HL-60 (cell line): ENCODE data around the gene TMEM238L.

ENCODE experiments used
- DNase-seq, 2 experiments: peaks; one replicate each; pipeline ENCODE4 v3.0.0-alpha.2; 2010 to 2020; ENCODE audit warnings: low read depth in 1 of 2, low spot score in 1 of 2
- H3K27ac ChIP-seq: fragments of 250-450 bp; sonication (Bioruptor Pico); replicated peaks from 2 replicates; pipeline ENCODE4 v1.5.1; 2020; ENCODE audit warnings: mild to moderate bottlenecking, moderate library complexity
- H3K27me3 ChIP-seq: fragments of 250-450 bp; sonication (Bioruptor Pico); 2 replicates; pipeline ENCODE4 v1.5.1; 2021; ENCODE audit warnings: mild to moderate bottlenecking, moderate library complexity; ENCODE audit not compliant: insufficient read depth, poor library complexity, severe bottlenecking
- H3K4me3 ChIP-seq: replicated peaks from 2 replicates; pipeline ENCODE4 v1.5.1; 2011; ENCODE audit warnings: mild to moderate bottlenecking, control low read depth, low read length; ENCODE audit not compliant: insufficient read depth
- GABPA ChIP-seq: IDR thresholded peaks from 2 replicates; pipeline ENCODE4 v1.6.1; 2012; ENCODE audit warnings: low read depth
- POLR2AphosphoS5 ChIP-seq: IDR thresholded peaks from 2 replicates; pipeline ENCODE4 v1.6.1; 2012; ENCODE audit warnings: low read depth
- SPI1 ChIP-seq: IDR thresholded peaks from 2 replicates; pipeline ENCODE4 v1.6.1; 2012; ENCODE audit warnings: low read depth, mild to moderate bottlenecking, borderline replicate concordance
- TF ChIP-seq, protein P1 (sequence below): IDR thresholded peaks from one replicate; pipeline ENCODE4 v1.5.1; 2011; ENCODE audit warnings: low read length, control low read depth, inconsistent platforms; ENCODE audit not compliant: insufficient read depth
- TF ChIP-seq, protein P2 (sequence below): IDR thresholded peaks from 2 replicates; pipeline ENCODE4 v1.6.1; 2012; ENCODE audit warnings: low read depth; ENCODE audit not compliant: insufficient replicate concordance

The TMEM238L gene

DNA sequence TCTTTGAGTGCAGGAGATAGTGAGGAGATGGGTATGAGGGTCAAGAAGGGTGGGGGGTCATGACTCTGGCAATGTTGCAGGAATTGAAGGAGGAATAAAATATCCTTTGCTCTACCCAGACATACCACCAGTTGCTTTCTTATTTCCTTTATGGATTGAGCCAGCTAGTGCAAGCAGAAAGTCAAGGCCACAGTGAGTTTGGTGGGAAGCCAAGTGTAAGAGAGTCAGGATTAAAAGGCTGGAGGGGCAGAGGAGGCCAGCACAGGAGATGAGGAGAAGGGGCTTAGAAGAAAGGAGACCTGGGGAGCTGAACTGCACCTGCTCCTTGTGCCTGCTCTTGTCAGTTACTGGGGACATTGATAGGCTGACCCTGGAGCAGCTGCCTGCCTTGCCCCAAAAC, 17.9 kb upstream of the TMEM238L start:
- Histone ChIP-seq H3K27ac (no peak overlapping the region), H3K27me3 (no peaks in the 10 kb centered on the region), H3K4me3 (no peak overlapping the region)
- DNase-seq = no peak
- TF ChIP-seq GABPA (no peak), SPI1 (no peak), POLR2AphosphoS5 (no peak)
- TF ChIP-seq, protein P1, sequence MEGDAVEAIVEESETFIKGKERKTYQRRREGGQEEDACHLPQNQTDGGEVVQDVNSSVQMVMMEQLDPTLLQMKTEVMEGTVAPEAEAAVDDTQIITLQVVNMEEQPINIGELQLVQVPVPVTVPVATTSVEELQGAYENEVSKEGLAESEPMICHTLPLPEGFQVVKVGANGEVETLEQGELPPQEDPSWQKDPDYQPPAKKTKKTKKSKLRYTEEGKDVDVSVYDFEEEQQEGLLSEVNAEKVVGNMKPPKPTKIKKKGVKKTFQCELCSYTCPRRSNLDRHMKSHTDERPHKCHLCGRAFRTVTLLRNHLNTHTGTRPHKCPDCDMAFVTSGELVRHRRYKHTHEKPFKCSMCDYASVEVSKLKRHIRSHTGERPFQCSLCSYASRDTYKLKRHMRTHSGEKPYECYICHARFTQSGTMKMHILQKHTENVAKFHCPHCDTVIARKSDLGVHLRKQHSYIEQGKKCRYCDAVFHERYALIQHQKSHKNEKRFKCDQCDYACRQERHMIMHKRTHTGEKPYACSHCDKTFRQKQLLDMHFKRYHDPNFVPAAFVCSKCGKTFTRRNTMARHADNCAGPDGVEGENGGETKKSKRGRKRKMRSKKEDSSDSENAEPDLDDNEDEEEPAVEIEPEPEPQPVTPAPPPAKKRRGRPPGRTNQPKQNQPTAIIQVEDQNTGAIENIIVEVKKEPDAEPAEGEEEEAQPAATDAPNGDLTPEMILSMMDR = no peak
- TF ChIP-seq, protein P2, sequence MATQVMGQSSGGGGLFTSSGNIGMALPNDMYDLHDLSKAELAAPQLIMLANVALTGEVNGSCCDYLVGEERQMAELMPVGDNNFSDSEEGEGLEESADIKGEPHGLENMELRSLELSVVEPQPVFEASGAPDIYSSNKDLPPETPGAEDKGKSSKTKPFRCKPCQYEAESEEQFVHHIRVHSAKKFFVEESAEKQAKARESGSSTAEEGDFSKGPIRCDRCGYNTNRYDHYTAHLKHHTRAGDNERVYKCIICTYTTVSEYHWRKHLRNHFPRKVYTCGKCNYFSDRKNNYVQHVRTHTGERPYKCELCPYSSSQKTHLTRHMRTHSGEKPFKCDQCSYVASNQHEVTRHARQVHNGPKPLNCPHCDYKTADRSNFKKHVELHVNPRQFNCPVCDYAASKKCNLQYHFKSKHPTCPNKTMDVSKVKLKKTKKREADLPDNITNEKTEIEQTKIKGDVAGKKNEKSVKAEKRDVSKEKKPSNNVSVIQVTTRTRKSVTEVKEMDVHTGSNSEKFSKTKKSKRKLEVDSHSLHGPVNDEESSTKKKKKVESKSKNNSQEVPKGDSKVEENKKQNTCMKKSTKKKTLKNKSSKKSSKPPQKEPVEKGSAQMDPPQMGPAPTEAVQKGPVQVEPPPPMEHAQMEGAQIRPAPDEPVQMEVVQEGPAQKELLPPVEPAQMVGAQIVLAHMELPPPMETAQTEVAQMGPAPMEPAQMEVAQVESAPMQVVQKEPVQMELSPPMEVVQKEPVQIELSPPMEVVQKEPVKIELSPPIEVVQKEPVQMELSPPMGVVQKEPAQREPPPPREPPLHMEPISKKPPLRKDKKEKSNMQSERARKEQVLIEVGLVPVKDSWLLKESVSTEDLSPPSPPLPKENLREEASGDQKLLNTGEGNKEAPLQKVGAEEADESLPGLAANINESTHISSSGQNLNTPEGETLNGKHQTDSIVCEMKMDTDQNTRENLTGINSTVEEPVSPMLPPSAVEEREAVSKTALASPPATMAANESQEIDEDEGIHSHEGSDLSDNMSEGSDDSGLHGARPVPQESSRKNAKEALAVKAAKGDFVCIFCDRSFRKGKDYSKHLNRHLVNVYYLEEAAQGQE = no peak

DNA sequence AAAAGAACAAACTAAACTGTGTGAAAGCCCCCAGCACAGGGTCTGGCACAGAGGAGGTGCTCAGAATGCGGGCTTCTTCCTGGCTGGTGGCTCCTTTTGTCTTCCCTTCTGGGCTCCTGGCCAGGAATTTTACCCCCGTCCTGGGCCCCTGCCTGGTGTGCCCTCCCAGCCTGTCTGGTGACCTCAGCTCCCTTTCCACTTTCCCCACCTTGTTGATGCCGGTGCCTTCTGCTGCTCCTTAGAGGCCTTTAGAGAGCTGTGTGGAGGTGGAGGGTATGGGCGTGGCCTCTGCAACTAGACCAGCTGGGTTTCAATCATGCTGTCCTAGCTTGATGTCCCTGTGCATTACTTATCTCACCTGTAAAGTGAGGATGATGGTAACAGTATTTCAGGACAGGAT, 17.2 kb upstream of the TMEM238L start:
- H3K27me3 ChIP-seq = no peaks in the 10 kb centered on the region
- TF ChIP-seq SPI1 (no peak), GABPA (no peak), POLR2AphosphoS5 (no peak)
- TF ChIP-seq, protein P2 = no peak
- TF ChIP-seq, protein P1 = no peak
- no peak for DNase-seq
- H3K27ac ChIP-seq = no peak overlapping the region
- H3K4me3 ChIP-seq = no peak overlapping the region

DNA sequence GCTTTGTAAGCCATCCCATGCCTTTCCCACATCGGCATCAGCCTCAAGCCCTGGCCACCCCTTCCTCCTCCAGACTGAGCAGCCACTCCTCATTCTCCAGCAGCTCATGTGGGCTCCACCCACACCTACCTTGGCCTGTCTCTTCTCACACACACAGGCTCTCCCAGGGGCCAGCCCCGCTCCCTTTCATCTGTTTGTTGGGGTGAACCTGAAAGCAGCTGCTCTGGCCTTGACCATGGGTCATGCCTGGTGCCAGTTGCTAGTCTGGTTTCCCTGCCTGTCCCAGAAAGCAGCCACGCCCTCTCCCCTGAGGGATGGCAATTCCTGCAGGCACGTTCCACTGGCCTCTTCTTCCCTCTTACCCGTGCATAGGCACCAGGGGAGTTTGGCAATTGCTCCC, 11.4 kb upstream of the TMEM238L start:
- no peak for DNase-seq
- TF ChIP-seq, protein P1 = no peak
- TF ChIP-seq, protein P2 = no peak
- no peak for TF ChIP-seq GABPA
- TF ChIP-seq POLR2AphosphoS5 = no peak
- no peak for TF ChIP-seq SPI1
- H3K27ac ChIP-seq = no peak overlapping the region

More for the DNA sequence above, 11.4 kb upstream of the TMEM238L start:
- no peak overlapping the region for H3K4me3 ChIP-seq
- H3K27me3 ChIP-seq = no peaks in the 10 kb centered on the region
